AG04450 (cell line): ENCODE data around the gene TUBGCP3. TPM values are rescaled to one million over a fixed set of nuclear protein-coding genes. Genes with fewer than 3 reads are reported as not detected.

Experiments
- CTCF ChIA-PET: fragments of 300-600, 350-600 bp; formaldehyde crosslinking; extraction: SDS; loops from one replicate; lab custom pipeline; 2022; ENCODE audit warnings: antibody characterized with exemption, inconsistent platforms; lab: Charles Lee
- POLR2A ChIA-PET: fragments of 350-600 bp; formaldehyde crosslinking; extraction: SDS; loops from one replicate; lab custom pipeline; 2021; ENCODE audit warnings: antibody characterized with exemption, inconsistent platforms; lab: Yijun Ruan, JAX
- DNase-seq: peaks from one replicate; pipeline ENCODE4 v3.0.0-alpha.2; 2011; ENCODE audit warnings: low read depth, low spot score
- H3K27ac ChIP-seq: one replicate; pipeline ENCODE4 v1.5.1; 2012; ENCODE audit warnings: low read depth, low read length, control low read depth
- H3K27me3 ChIP-seq: one replicate; pipeline ENCODE4 v1.6.0; 2012; ENCODE audit warnings: low read length; ENCODE audit not compliant: control insufficient read depth, insufficient read depth
- H3K4me3 ChIP-seq: 2 replicates; pipeline ENCODE4 v1.5.1; 2011; ENCODE audit warnings: mild to moderate bottlenecking, low read depth, low read length, control low read depth
- H3K9me3 ChIP-seq: 2 replicates; pipeline ENCODE4 v1.5.1; 2012; ENCODE audit warnings: low read length; ENCODE audit not compliant: control insufficient read depth, insufficient read depth
- polyA plus RNA-seq: library from polyadenylated mRNA; depleted of rRNA; stranded (reverse); fragments of >200 nt; gene quantifications from 2 replicates; pipeline ENCODE4 v1.2.3, GENCODE V29; 2011
- TF ChIP-seq, protein P1 (sequence below): IDR thresholded peaks from 2 replicates; pipeline ENCODE4 v1.5.1; 2011; ENCODE audit warnings: low read depth, low read length, control low read depth, inconsistent platforms

The TUBGCP3 gene
- polyA plus RNA-seq, 1 experiment, result 11.3 TPM

DNA sequence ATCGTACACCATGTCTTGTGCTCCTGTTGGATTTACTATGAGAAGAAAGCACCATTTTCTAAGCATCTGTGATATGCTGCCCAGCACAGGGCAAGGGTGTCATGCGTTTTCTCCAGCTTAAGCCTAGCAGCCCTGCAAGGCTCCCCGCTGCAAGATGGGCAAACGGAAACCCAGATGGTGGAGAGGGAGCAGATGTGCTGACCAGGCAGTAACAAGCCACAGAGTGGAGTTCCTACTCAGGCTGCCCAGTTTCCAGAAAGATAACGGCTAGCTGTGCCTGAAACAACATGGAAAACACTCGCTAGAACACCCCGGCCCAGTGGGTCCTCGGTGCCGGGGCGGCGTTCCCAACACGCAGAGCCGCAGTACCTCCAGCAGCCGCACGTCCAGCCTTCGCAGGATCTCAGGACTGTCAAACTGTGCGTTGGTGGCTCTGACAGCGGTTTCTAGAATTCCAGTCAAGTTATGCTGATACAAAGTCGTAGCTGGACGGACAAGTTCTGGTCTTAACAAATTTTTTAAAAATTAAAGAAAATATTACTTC is 68.4 kb downstream of the TUBGCP3 start:
- TF ChIP-seq, protein P1, sequence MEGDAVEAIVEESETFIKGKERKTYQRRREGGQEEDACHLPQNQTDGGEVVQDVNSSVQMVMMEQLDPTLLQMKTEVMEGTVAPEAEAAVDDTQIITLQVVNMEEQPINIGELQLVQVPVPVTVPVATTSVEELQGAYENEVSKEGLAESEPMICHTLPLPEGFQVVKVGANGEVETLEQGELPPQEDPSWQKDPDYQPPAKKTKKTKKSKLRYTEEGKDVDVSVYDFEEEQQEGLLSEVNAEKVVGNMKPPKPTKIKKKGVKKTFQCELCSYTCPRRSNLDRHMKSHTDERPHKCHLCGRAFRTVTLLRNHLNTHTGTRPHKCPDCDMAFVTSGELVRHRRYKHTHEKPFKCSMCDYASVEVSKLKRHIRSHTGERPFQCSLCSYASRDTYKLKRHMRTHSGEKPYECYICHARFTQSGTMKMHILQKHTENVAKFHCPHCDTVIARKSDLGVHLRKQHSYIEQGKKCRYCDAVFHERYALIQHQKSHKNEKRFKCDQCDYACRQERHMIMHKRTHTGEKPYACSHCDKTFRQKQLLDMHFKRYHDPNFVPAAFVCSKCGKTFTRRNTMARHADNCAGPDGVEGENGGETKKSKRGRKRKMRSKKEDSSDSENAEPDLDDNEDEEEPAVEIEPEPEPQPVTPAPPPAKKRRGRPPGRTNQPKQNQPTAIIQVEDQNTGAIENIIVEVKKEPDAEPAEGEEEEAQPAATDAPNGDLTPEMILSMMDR, result no peak
- Histone ChIP-seq H3K9me3 (no peaks in the 10 kb centered on the region), H3K27ac (no peak overlapping the region), H3K27me3 (no peaks in the 10 kb centered on the region), H3K4me3 (no peak overlapping the region)
- ChIA-PET CTCF (interaction anchor here (4.4 kb wide), 1 partner anchor 8 kb away, joined by 12 read pairs; no protein-coding TSS in a partner anchor), POLR2A (no interaction called here)
- no peak for DNase-seq

DNA sequence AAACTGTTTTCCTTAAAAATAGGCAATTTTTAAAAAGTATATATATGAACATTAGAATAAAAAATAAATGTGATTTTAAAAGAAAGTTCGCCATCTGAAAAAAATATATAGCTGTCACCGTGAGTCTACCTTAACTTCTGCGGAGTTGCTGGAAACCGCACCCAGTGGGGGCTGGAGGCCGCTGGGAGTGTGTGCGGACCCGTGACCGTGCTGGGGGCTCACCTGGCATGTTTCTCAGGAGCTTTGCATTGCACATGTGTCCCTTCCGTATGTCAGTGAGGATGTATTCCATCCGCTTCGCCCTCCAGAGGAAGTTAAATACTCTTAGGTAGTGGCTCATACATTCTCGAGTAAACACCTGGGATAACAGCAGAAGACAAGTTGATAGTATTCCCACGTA is 71.7 kb downstream of the TUBGCP3 start:
- Histone ChIP-seq H3K27ac (no peak overlapping the region), H3K27me3 (no peaks in the 10 kb centered on the region), H3K9me3 (no peaks in the 10 kb centered on the region), H3K4me3 (no peak overlapping the region)
- TF ChIP-seq, protein P1, result no peak
- POLR2A ChIA-PET, result no interaction called here
- CTCF ChIA-PET, result no interaction called here
- DNase-seq, result no peak

DNA sequence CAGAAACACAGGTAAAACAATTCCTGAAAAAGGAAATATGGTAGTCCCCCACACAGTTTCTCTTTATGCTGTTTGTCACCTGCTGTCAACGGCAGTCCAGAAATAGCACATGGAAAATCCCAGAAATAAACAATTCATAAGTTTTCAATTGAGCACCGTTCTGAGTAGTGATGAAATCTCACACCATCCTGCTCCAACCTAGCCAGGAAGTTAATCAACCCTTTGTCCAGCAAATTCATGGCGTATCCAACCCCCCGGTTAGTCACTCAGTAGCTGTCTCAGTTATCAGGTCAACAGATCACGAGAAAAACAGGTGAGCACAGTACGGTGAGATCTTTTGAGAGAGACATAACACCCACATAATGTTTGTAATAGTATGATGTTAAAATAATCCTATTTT is 74.2 kb downstream of the TUBGCP3 start:
- DNase-seq, result no peak
- TF ChIP-seq, protein P1, result no peak
- H3K4me3 ChIP-seq, result no peak overlapping the region
- no peak overlapping the region for H3K27ac ChIP-seq
- H3K9me3 ChIP-seq, result no peaks in the 10 kb centered on the region
- POLR2A ChIA-PET, result no interaction called here
- CTCF ChIA-PET, result no interaction called here
- H3K27me3 ChIP-seq, result no peaks in the 10 kb centered on the region

DNA sequence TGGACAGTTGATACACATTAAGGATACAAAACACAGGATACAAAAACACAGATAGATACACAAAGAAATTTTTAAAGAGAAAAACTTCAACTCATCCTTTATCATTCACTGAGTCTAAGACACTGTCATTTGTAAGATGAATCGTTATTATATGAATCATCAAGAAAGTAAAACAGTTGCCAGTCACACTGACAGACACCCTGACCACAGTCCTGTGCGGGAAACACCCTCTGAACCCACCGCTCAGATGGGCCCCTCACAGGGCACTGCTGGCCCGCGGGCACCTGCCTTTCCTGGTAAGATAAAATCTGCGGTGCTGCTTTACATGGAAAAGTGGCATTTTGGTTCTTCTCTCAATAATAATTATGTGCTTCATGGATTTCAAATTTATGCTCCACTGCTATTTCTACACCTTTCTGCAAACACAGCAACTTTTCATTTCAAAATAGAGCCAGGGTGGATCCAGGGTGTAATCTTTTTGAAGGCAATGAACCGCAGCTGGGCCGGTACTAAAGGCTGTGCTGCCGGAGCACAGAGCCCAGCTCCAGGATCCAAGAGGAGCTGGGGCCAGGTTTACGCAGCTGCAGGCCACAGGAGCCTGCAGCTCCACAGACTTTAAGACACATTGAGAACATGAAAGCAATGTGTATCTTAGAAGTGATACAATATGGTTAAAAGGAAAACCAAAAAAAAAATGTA is 76.8 kb downstream of the TUBGCP3 start:
- no peak overlapping the region for H3K27ac ChIP-seq
- H3K27me3 ChIP-seq, result no peaks in the 10 kb centered on the region
- DNase-seq, result no peak
- H3K9me3 ChIP-seq, result no peaks in the 10 kb centered on the region
- POLR2A ChIA-PET, result no interaction called here
- TF ChIP-seq, protein P1, result no peak
- CTCF ChIA-PET, result interaction anchor here (1.1 to 2.4 kb wide), 4 partner anchors 10 to 95 kb away, joined by 3 to 12 read pairs (median 3); no protein-coding TSS in a partner anchor
- no peak overlapping the region for H3K4me3 ChIP-seq
